D721Med (cell line): ENCODE results near the gene GLTP.
"Not testable (repeated sequence)": the region's sequence is repeated elsewhere in the genome, so short reads cannot be mapped to it uniquely, and the experiment has no call there.

Experiments used
- DNase-seq: peaks from one replicate; pipeline ENCODE4 v3.0.0; 2011; ENCODE audit warnings: low spot score; ENCODE audit not compliant: insufficient read length
- FAIRE-seq: peaks from 2 replicates; lab custom pipeline; 2011; peaks lifted over from hg19 to GRCh38; lab: Jason Lieb, UNC
- CTCF ChIP-seq: IDR thresholded peaks from 2 replicates; pipeline ENCODE4 v1.5.1; 2012; ENCODE audit warnings: mild to moderate bottlenecking, control low read depth; ENCODE audit not compliant: insufficient read depth; ENCODE audit errors: missing control alignments

GLTP gene

GRCh38 chr12:109902891-109903418 is 22.6 kb upstream of the GLTP start:
- DNase-seq (no peak), FAIRE-seq (no peak)
- TF ChIP-seq CTCF, result no peak

GRCh38 chr12:109900752-109901580 is 20.6 kb upstream of the GLTP start:
- DNase-seq (no peak), FAIRE-seq (no peak)
- no peak for TF ChIP-seq CTCF

GRCh38 chr12:109899783-109900751 is 19.7 kb upstream of the GLTP start, which contains the start of gene TCHP:
TSS of gene TCHP (plus strand) at chr12:109900274. CDS start at chr12:109903027, 2,753 bp downstream.
- FAIRE-seq, result no peak
- DNase-seq, result peak; percentile 92
- TF ChIP-seq CTCF, result peak; percentile 40

- DNase-seq, FAIRE-seq: not testable (repeated sequence)
These were observed 19.0 kb upstream of the GLTP start for GRCh38 chr12:109899345-109899744.

- DNase-seq (no peak), FAIRE-seq (no peak)
- no peak for TF ChIP-seq CTCF
These were observed 16.7 kb upstream of the GLTP start for GRCh38 chr12:109897029-109897428.

- TF ChIP-seq CTCF, result no peak
- no peak for DNase-seq
- no peak for FAIRE-seq
These were observed 15.8 kb upstream of the GLTP start for GRCh38 chr12:109896188-109896587.

- no peak for TF ChIP-seq CTCF
- FAIRE-seq (no peak), DNase-seq (no peak)
These were observed 14.6 kb upstream of the GLTP start for GRCh38 chr12:109894939-109895338.
